Measurements from ENCODE around the gene MYH16. TPM values are rescaled to one million over a fixed set of nuclear protein-coding genes. Genes with fewer than 3 reads are reported as not detected.

MYH16 gene
- polyA plus RNA-seq, 1 donor (not counting 4 experiments of a cell fraction or from before 2014, with no cell fraction given): 0.69 TPM

DNA sequence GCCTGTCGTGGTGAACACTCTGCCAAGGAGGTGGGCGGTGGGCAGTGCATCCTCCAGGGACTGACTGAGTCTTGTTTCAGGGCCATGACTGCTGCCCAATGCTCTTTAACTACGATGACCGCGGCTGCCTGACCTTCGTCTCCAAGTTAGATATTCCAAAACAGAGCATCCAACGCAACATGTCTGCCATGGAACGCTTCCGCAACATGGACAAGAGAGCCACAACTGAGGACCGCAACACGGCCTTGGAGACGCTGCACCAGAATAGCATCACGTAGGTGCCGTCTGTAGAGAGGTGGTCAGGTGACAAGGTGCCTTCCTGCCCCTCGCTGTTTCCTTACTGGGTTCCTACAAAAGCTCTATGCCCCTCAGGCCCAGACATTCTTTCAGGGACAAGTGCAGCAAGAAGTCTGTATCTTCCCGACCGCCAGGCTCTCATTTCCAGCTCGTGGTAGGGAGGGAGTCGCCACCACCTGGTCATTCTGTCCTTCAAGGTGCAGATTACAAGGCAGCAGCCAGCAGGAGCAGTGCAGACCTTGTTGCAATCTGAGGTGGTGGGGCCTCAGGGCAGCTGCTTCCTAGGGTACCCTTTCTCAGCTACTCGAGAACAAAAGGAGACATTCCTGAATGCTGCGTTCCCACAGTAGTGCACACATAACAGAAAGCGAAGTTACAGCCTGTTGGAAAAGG, 87.0 kb downstream of the MYH16 start:
- H3K36me3 ChIP-seq (ENCODE audit: control insufficient read depth in 2 of 2, extremely low read depth in 1 of 2, insufficient read depth in 2 of 2, low read length in 2 of 2): peaks cover 40 to 41% of the 10 kb centered on the region in 2 experiments

More for the DNA sequence above, 87.0 kb downstream of the MYH16 start:
- no peak overlapping the region for H3K9ac ChIP-seq (ENCODE audit: control insufficient read depth, extremely low read depth, insufficient read depth, low read length)
- H3K9me3 ChIP-seq (ENCODE audit: control insufficient read depth, low read depth, low read length): no peaks in the 10 kb centered on the region
- H3K9me1 ChIP-seq (ENCODE audit: control insufficient read depth, extremely low read depth, insufficient read depth, low read length): no peaks in the 10 kb centered on the region
- TF ChIP-seq, protein P1, sequence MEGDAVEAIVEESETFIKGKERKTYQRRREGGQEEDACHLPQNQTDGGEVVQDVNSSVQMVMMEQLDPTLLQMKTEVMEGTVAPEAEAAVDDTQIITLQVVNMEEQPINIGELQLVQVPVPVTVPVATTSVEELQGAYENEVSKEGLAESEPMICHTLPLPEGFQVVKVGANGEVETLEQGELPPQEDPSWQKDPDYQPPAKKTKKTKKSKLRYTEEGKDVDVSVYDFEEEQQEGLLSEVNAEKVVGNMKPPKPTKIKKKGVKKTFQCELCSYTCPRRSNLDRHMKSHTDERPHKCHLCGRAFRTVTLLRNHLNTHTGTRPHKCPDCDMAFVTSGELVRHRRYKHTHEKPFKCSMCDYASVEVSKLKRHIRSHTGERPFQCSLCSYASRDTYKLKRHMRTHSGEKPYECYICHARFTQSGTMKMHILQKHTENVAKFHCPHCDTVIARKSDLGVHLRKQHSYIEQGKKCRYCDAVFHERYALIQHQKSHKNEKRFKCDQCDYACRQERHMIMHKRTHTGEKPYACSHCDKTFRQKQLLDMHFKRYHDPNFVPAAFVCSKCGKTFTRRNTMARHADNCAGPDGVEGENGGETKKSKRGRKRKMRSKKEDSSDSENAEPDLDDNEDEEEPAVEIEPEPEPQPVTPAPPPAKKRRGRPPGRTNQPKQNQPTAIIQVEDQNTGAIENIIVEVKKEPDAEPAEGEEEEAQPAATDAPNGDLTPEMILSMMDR (optimal IDR thresholded peaks at IDR 0.05 in 1 of 3, IDR thresholded peaks at IDR 0.05 in 1 of 3, conservative IDR thresholded peaks at IDR 0.05 in 1 of 3; ENCODE audit: extremely low read depth in 1 of 3, insufficient read depth in 2 of 3, low read length in 3 of 3): no peak
- no peak for TF ChIP-seq EZH2 (IDR thresholded peaks at IDR 0.05; ENCODE audit: low read length)
- H4K20me1 ChIP-seq (ENCODE audit: control insufficient read depth, extremely low read depth, insufficient read depth, low read length): peaks cover 6% of the 10 kb centered on the region
- H3K4me2 ChIP-seq (ENCODE audit: control insufficient read depth, extremely low read depth, insufficient read depth, low read depth, low read length): no peak overlapping the region
- dilution Hi-C loops (cut with MboI; ENCODE audit: extremely low pct_ligation_motif_present, low sequenced_read_pairs): no loop called here
- peaks cover 2% of the 10 kb centered on the region for H3K79me2 ChIP-seq (ENCODE audit: control insufficient read depth, insufficient read depth, low read length)
- H3K27ac ChIP-seq (ENCODE audit: control insufficient read depth, insufficient read depth, low read length): no peak overlapping the region
- no peak for FAIRE-seq
- no peaks in the 10 kb centered on the region for H3K4me1 ChIP-seq (ENCODE audit: control insufficient read depth, extremely low read depth, insufficient read depth, low read length)
- H2AFZ ChIP-seq (ENCODE audit: control insufficient read depth, low read length): no peak overlapping the region
- no peaks in the 10 kb centered on the region for H3K27me3 ChIP-seq (ENCODE audit: control insufficient read depth, extremely low read depth, insufficient read depth, low read length)
- H3K4me3 ChIP-seq (ENCODE audit: control insufficient read depth in 2 of 3, extremely low read depth in 1 of 3, insufficient read depth in 2 of 3, low read depth in 1 of 3, low read length in 3 of 3): no peak overlapping the region
- no peak for DNase-seq (ENCODE audit: low read depth, low spot score)

Other genes with a start within 250 kb of the MYH16 start
- 20.7 to 32.3 TPM (median 22.2 TPM) in 3 replicates for gene SMURF1, start 128.7 kb upstream of the MYH16 start, polyA plus RNA-seq
- gene KPNA7, start 64.7 kb upstream of the MYH16 start, polyA plus RNA-seq: 0.21 to 0.50 TPM (median 0.39 TPM) in 3 replicates
- 123 to 265 TPM (median 133 TPM) in 3 replicates for gene ARPC1A, start 53.1 kb downstream of the MYH16 start, polyA plus RNA-seq
- 352 to 488 TPM (median 383 TPM) in 3 replicates for gene ARPC1B, start 101.9 kb downstream of the MYH16 start, polyA plus RNA-seq
- 35.6 to 137 TPM (median 99.1 TPM) in 3 replicates for gene PDAP1, start 135.8 kb downstream of the MYH16 start, polyA plus RNA-seq
- 35.8 to 73.3 TPM (median 70.1 TPM) in 3 replicates for gene BUD31, start 136.1 kb downstream of the MYH16 start, polyA plus RNA-seq
- gene PTCD1, start 166.0 kb downstream of the MYH16 start, polyA plus RNA-seq: 2.8 to 3.5 TPM (median 3.3 TPM) in 3 replicates
- gene CPSF4, start 166.1 kb downstream of the MYH16 start, polyA plus RNA-seq: 21.8 to 28.6 TPM (median 25.0 TPM) in 3 replicates
- 741 to 2,588 TPM (median 871 TPM) in 3 replicates for gene ATP5MF, start 193.3 kb downstream of the MYH16 start, polyA plus RNA-seq
- 5.4 to 17.5 TPM (median 14.7 TPM) in 3 replicates for gene ZNF789, start 200.1 kb downstream of the MYH16 start, polyA plus RNA-seq
- 9.1 to 10.4 TPM (median 10.1 TPM) in 3 replicates for gene ZNF394, start 227.4 kb downstream of the MYH16 start, polyA plus RNA-seq
- 7.4 to 8.4 TPM (median 8.4 TPM) in 3 replicates for gene ZKSCAN5, start 231.8 kb downstream of the MYH16 start, polyA plus RNA-seq